GM12878 (cell line): Measurements from ENCODE around the gene RNF121. TPM values are rescaled to one million over a fixed set of nuclear protein-coding genes. Genes with fewer than 3 reads are reported as not detected.

Source experiments
- ATAC-seq: fragments of 200-7000 bp; cut with Tn5 transposase; 3 replicates; pipeline ENCODE4 v1.9.1; 2020; ENCODE audit warnings: mild to moderate bottlenecking, moderate library complexity
- BruUV-seq: library from RNA; stranded (reverse); fragments of 400-500 nt; replicated peaks from 2 replicates; lab custom pipeline; 2021; lab: Mats Ljungman, UMichigan
- CTCF ChIA-PET: fragments of 300-600 bp; sonication (Branson Sonifier 250); formaldehyde crosslinking; extraction: SDS; loops from one replicate; lab custom pipeline; 2021; ENCODE audit warnings: inconsistent platforms; lab: Yijun Ruan, JAX
- POLR2A ChIA-PET: fragments of 350-600 bp; formaldehyde crosslinking; extraction: SDS; loops from one replicate; lab custom pipeline; 2021; ENCODE audit warnings: inconsistent platforms; lab: Charles Lee
- RAD21 ChIA-PET: fragments of 300-600 bp; sonication (Branson Sonifier 250); formaldehyde crosslinking; loops from one replicate; lab custom pipeline; 2023; ENCODE audit warnings: antibody characterized with exemption; ENCODE audit not compliant: unreplicated experiment; lab: Charles Lee
- SMC1A ChIA-PET: fragments of 300-600 bp; sonication (Branson Sonifier 250); formaldehyde crosslinking; loops from one replicate; lab custom pipeline; 2023; ENCODE audit not compliant: unreplicated experiment, uncharacterized antibody; lab: Charles Lee
- DNase-seq: peaks from one replicate; pipeline ENCODE4 v3.0.0-alpha.2; 2011; ENCODE audit warnings: low read depth, low spot score
- FAIRE-seq: peaks from 3 replicates; lab custom pipeline; 2011; peaks lifted over from hg19 to GRCh38; lab: Jason Lieb, UNC
- H2AFZ ChIP-seq: 2 replicates; pipeline ENCODE4 v1.6.0; 2011; ENCODE audit warnings: low read depth, low read length, control low read depth; ENCODE audit not compliant: control insufficient read depth
- H3K27ac ChIP-seq: 2 replicates; pipeline ENCODE4 v1.5.1; 2011; ENCODE audit warnings: control low read depth; ENCODE audit not compliant: control insufficient read depth, insufficient read depth
- H3K27me3 ChIP-seq, 2 experiments: replicated peaks in 1 of 2; 2 replicates each; pipeline versions ENCODE4 v1.6.0 to v1.6.1; 2011; ENCODE audit warnings: low read length in 1 of 2; ENCODE audit not compliant: control insufficient read depth in 2 of 2, insufficient read depth in 2 of 2
- H3K36me3 ChIP-seq, 2 experiments: 2 replicates each; pipeline ENCODE4 v1.5.1; 2011; ENCODE audit warnings: low read length in 1 of 2; ENCODE audit not compliant: control insufficient read depth in 2 of 2, insufficient read depth in 2 of 2
- H3K4me1 ChIP-seq: 2 replicates; pipeline ENCODE4 v1.6.1; 2011; ENCODE audit warnings: mild to moderate bottlenecking, low read length, moderate library complexity, mixed read lengths; ENCODE audit not compliant: control insufficient read depth, insufficient read depth
- H3K4me2 ChIP-seq: 2 replicates; pipeline ENCODE4 v1.6.0; 2011; ENCODE audit warnings: control low read depth; ENCODE audit not compliant: control insufficient read depth, insufficient read depth
- H3K4me3 ChIP-seq: fragments of 200-600 bp; sonication (generic); 2 replicates; pipeline ENCODE4 v1.5.1; 2016
- H3K79me2 ChIP-seq: 2 replicates; pipeline ENCODE4 v1.6.0; 2011; ENCODE audit warnings: low read length; ENCODE audit not compliant: control insufficient read depth, insufficient read depth
- H3K9ac ChIP-seq: 2 replicates; pipeline ENCODE4 v1.8.0; 2011; ENCODE audit warnings: low read length, control low read depth, mixed read lengths; ENCODE audit not compliant: control insufficient read depth, insufficient read depth
- H3K9me3 ChIP-seq: replicated peaks from 3 replicates; pipeline ENCODE4 v1.5.1; 2011; ENCODE audit warnings: mild to moderate bottlenecking, low read length; ENCODE audit not compliant: control insufficient read depth, insufficient read depth
- H4K20me1 ChIP-seq: 2 replicates; pipeline ENCODE4 v1.6.0; 2011; ENCODE audit not compliant: control insufficient read depth, insufficient read depth
- CBFB ChIP-seq: IDR thresholded peaks from 2 replicates; pipeline ENCODE4 v1.6.1; 2016; ENCODE audit warnings: antibody characterized with exemption, low read depth
- CEBPB ChIP-seq, 2 experiments: fragments of 150-350 bp in 1 of 2; IDR thresholded peaks; 2 replicates each; pipeline ENCODE4 v1.6.1; 2012 to 2014; ENCODE audit warnings: low read depth in 2 of 2, low read length in 2 of 2, borderline replicate concordance in 1 of 2, inconsistent platforms in 1 of 2
- CREB1 ChIP-seq: IDR thresholded peaks from 2 replicates; pipeline ENCODE4 v1.6.1; 2012; ENCODE audit warnings: low read depth, mild to moderate bottlenecking, inconsistent platforms
- CREM ChIP-seq: IDR thresholded peaks from 2 replicates; pipeline ENCODE4 v1.6.1; 2014; ENCODE audit warnings: antibody characterized with exemption, low read depth
- CUX1 ChIP-seq: IDR thresholded peaks from 2 replicates; pipeline ENCODE4 v1.6.1; 2012; ENCODE audit warnings: improper control_type of control experiment, low read depth, low read length; ENCODE audit not compliant: insufficient replicate concordance
- HDGF ChIP-seq: fragments of 450-650 bp; IDR thresholded peaks from 2 replicates; pipeline ENCODE4 v1.6.1; 2016; ENCODE audit warnings: antibody characterized with exemption
- JUNB ChIP-seq: IDR thresholded peaks from 2 replicates; pipeline ENCODE4 v1.6.1; 2016; ENCODE audit warnings: antibody characterized with exemption, mild to moderate bottlenecking
- KDM1A ChIP-seq: fragments of 200-600 bp; sonication (generic); IDR thresholded peaks from 2 replicates; pipeline ENCODE4 v1.6.1; 2016; ENCODE audit warnings: borderline replicate concordance
- LARP7 ChIP-seq: fragments of 450-650 bp; IDR thresholded peaks from 2 replicates; pipeline ENCODE4 v1.6.1; 2017; ENCODE audit warnings: mild to moderate bottlenecking
- MEF2A ChIP-seq: IDR thresholded peaks from 2 replicates; pipeline ENCODE4 v1.6.1; 2011; ENCODE audit warnings: low read depth, mild to moderate bottlenecking, low read length, moderate library complexity; ENCODE audit not compliant: insufficient read depth
- MXI1 ChIP-seq: fragments of 150-350 bp; IDR thresholded peaks from 2 replicates; pipeline ENCODE4 v1.6.1; 2011; ENCODE audit warnings: low read depth, mild to moderate bottlenecking, inconsistent platforms, low read length, improper control_type of control experiment
- NFYA ChIP-seq: IDR thresholded peaks from 2 replicates; pipeline ENCODE4 v1.6.1; 2011; ENCODE audit warnings: low read depth, mild to moderate bottlenecking, low read length, improper control_type of control experiment, borderline replicate concordance
- NR2F1 ChIP-seq: fragments of 450-650 bp; conservative IDR thresholded peaks from 2 replicates; pipeline ENCODE4 v1.6.1; 2017; ENCODE audit warnings: mild to moderate bottlenecking
- POLR2AphosphoS2 ChIP-seq: IDR thresholded peaks from 2 replicates; pipeline ENCODE4 v1.6.1; 2011; ENCODE audit warnings: low read depth, mild to moderate bottlenecking, low read length, improper control_type of control experiment, moderate library complexity
- SUPT20H ChIP-seq: IDR thresholded peaks from 2 replicates; pipeline ENCODE4 v1.6.1; 2011; ENCODE audit warnings: low read depth, mild to moderate bottlenecking, low read length, moderate library complexity, borderline replicate concordance; ENCODE audit not compliant: control insufficient read depth
- ZNF207 ChIP-seq: fragments of 450-650 bp; IDR thresholded peaks from 2 replicates; pipeline ENCODE4 v1.6.1; 2014; ENCODE audit warnings: antibody characterized with exemption, mild to moderate bottlenecking, borderline replicate concordance
- ZNF24 ChIP-seq: fragments of 450-650 bp; IDR thresholded peaks from 2 replicates; pipeline ENCODE4 v1.6.1; 2017; ENCODE audit warnings: antibody characterized with exemption, mild to moderate bottlenecking
- WGBS: methylation state at CpG from one replicate; pipeline ENCODE4 v1.1.6; 2016; ENCODE audit warnings: low lambda C conversion rate; ENCODE audit not compliant: insufficient replicate concordance, insufficient coverage; ENCODE audit errors: missing lambda C conversion rate; 5-methylcytosine and 5-hydroxymethylcytosine counted together
- in situ Hi-C: fragments of 300-500 bp; cut with MboI; formaldehyde crosslinking; loops from 9 replicates; pipeline ENCODE4 v1.14.3; 2018; ENCODE audit warnings: mixed read lengths
- intact Hi-C: fragments of 100-400 bp; cut with micrococcal nuclease; formaldehyde crosslinking; loops from one replicate; pipeline ENCODE4 v1.14.2; 2022; ENCODE audit not compliant: unreplicated experiment
- polyA plus RNA-seq, 11 experiments: library from polyadenylated mRNA; depleted of rRNA in 4 of 11; unstranded in 6 of 11; stranded (reverse) in 5 of 11; fragments of >200 nt; fragmentation: Nextera tagmentation in 4 of 11; fragmentation: Illumina TruSeq in 1 of 11; extraction: Ambion mirVana in 4 of 11; extraction: Trizol in 1 of 11; gene quantifications; 1 replicate in 1 of 11; 2 replicates in 10 of 11; pipeline versions ENCODE4 v1.2.1 to v1.2.3, GENCODE V29; 2011 to 2016; ENCODE audit warnings: inconsistent platforms in 2 of 11, missing spikeins in 2 of 11, low read depth in 1 of 11
- total RNA-seq, 4 experiments: library from RNA; depleted of rRNA in 3 of 4; stranded (reverse); fragments of >200 nt in 3 of 4; fragmentation: Illumina TruSeq in 1 of 4; extraction: Trizol in 1 of 4; gene quantifications; 2 replicates each; pipeline versions ENCODE4 v1.2.1 to v1.2.3, GENCODE V29; 2013 to 2021
- TF ChIP-seq, protein P1 (sequence below): IDR thresholded peaks from 2 replicates; pipeline ENCODE4 v1.6.1; 2011; ENCODE audit warnings: borderline replicate concordance, low read depth, mild to moderate bottlenecking, moderate library complexity, low read length; ENCODE audit not compliant: insufficient read depth, poor library complexity, severe bottlenecking

RNF121 gene
- total and polyA plus RNA-seq, 10 of the 15 experiments (the other 5 are each of a cell fraction or from before 2014, with no cell fraction given), result 8.6 to 73.7 (median 32.7) TPM

GRCh38 chr11:71962428-71963038 lies 33.7 kb downstream of the RNF121 start:
- intact Hi-C loops, result loop anchor here (2.0 kb wide), 1 partner anchor 34 kb away; the partner anchor contains the start of genes RNF121 and XNDC1N
- H3K4me1 ChIP-seq, result peaks cover 11% of the 10 kb centered on the region
- 2% methylated on average over 2 of the region's 2 CpGs for WGBS
- H4K20me1 ChIP-seq, result no peaks in the 10 kb centered on the region
- in situ Hi-C loops, result no loop called here
- DNase-seq, result peak; percentile 53
- no peak overlapping the region for H2AFZ ChIP-seq
- no peaks in the 10 kb centered on the region; the same call in none of the 2 replicates for H3K79me2 ChIP-seq
- no peaks in the 10 kb centered on the region for H3K9me3 ChIP-seq
- peak overlapping the region; percentile 72 for H3K4me2 ChIP-seq
- ChIA-PET RAD21 (interaction anchor here (1.4 to 2.1 kb wide), 2 partner anchors 16 to 30 kb away, joined by 5 read pairs; no protein-coding TSS in a partner anchor), SMC1A (interaction anchor here (0.9 to 2.1 kb wide), 4 partner anchors 13 to 34 kb away, joined by 3 to 15 read pairs (median 6); partner anchors contain the start of genes RNF121 and XNDC1N), POLR2A (interaction anchor here (1.2 to 2.5 kb wide), 4 partner anchors 16 to 35 kb away, joined by 3 to 10 read pairs (median 4); partner anchors contain the start of genes RNF121 and XNDC1N), CTCF (interaction anchor here (7.7 kb wide), 1 partner anchor 16 kb away, joined by 70 read pairs; no protein-coding TSS in a partner anchor)
- H3K27me3 ChIP-seq, result no peaks in the 10 kb centered on the region
- FAIRE-seq, result peak; percentile 23
- peaks cover 9 to 30% of the 10 kb centered on the region in 2 experiments for H3K36me3 ChIP-seq
- H3K4me3 ChIP-seq, result peak overlapping the region; percentile 46; the same call in 1 of the 2 replicates
- H3K9ac ChIP-seq, result no peak overlapping the region; the same call in 1 of the 2 replicates
- BruUV-seq, result TSS peak; percentile 16
- H3K27ac ChIP-seq, result peak overlapping the region; percentile 65
- ATAC-seq, result peak; percentile 96
- no peak for TF ChIP-seq NR2F1
- TF ChIP-seq, protein P1, sequence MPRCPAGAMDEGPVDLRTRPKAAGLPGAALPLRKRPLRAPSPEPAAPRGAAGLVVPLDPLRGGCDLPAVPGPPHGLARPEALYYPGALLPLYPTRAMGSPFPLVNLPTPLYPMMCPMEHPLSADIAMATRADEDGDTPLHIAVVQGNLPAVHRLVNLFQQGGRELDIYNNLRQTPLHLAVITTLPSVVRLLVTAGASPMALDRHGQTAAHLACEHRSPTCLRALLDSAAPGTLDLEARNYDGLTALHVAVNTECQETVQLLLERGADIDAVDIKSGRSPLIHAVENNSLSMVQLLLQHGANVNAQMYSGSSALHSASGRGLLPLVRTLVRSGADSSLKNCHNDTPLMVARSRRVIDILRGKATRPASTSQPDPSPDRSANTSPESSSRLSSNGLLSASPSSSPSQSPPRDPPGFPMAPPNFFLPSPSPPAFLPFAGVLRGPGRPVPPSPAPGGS, result no peak
- TF ChIP-seq KDM1A, result no peak
- peak; percentile 68 for TF ChIP-seq JUNB
- peak; percentile 59; the same call in 1 of the 2 replicates for TF ChIP-seq ZNF24
- no peak for TF ChIP-seq NFYA
- TF ChIP-seq CUX1, result no peak
- no peak for TF ChIP-seq CEBPB (IDR thresholded peaks at IDR 0.05; ENCODE audit: borderline replicate concordance in 1 of 2, low read depth in 2 of 2, low read length in 2 of 2)
- no peak for TF ChIP-seq SUPT20H
- no peak for TF ChIP-seq MXI1
- TF ChIP-seq CBFB, result no peak
- no peak for TF ChIP-seq POLR2AphosphoS2
- peak; percentile 67; the same call in 1 of the 2 replicates for TF ChIP-seq CREM
- no peak for TF ChIP-seq ZNF207
- no peak for TF ChIP-seq CREB1
- TF ChIP-seq LARP7, result no peak
- no peak for TF ChIP-seq HDGF
- TF ChIP-seq MEF2A, result no peak
